Measurements from ENCODE around the gene NBEA.

DNA sequence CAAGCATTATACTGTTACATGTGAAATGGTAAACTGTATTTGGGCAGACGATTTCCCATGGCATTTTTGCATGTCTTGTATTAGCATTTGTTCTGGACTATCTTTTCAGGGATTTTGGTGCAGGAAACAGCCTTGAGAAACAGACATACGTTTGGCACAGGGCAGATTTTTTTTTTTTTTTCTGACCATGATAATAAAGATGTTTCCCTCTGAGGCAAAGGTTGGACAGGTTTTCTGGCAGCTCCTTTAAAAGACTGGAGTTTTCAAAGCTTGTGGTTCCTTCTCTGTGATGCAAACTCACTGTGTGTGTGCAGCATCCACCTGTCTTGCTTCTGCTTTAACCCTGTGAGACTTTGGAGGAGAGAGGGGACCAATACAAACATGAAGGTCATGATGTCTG lies 63.0 kb downstream of the NBEA start:
- no peak for TF ChIP-seq CTCF (IDR thresholded peaks at IDR 0.05)
- TF ChIP-seq POLR2A (IDR thresholded peaks at IDR 0.05): no peak
